ENCODE measurements around the gene UBL4A. TPM values are rescaled to one million over a fixed set of nuclear protein-coding genes. Genes with fewer than 3 reads are reported as not detected.

UBL4A gene
- total RNA-seq, 4 donors from 2014 or later = 14.7 to 36.3 (median 29.5) TPM

DNA sequence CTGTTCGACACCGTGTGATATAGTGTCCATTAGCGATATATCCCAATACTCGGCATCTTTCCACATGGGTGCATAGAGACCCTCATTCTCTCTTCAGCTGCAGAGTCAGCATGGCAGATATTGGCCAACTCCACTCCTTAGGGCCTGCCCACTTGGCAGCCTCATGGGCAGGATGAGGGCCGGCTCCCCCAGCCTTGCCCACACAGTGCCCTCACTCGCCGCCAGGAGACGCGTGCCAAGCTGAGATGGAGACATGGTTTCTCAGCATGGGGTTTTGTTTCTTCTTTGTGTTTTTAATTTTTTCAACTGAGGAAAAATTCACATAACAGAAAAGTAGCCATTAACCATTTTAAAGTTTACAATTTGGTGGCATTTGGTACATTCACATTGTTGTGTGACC lies 33.6 kb downstream of the UBL4A start:
- no peaks in the 10 kb centered on the region for H3K36me3 ChIP-seq
- H3K9me3 ChIP-seq = no peaks in the 10 kb centered on the region
- H3K4me1 ChIP-seq = no peaks in the 10 kb centered on the region
- H3K4me3 ChIP-seq = no peak overlapping the region
- intact Hi-C loops (cut with DNase I; ENCODE audit: low total_unique reads) = no loop called here
- no peak for DNase-seq
- no peak overlapping the region for H3K27ac ChIP-seq
- H3K27me3 ChIP-seq = no peaks in the 10 kb centered on the region
- no peak for TF ChIP-seq POLR2A (IDR thresholded peaks at IDR 0.05)
- no peak for TF ChIP-seq CTCF (IDR thresholded peaks at IDR 0.05)

DNA sequence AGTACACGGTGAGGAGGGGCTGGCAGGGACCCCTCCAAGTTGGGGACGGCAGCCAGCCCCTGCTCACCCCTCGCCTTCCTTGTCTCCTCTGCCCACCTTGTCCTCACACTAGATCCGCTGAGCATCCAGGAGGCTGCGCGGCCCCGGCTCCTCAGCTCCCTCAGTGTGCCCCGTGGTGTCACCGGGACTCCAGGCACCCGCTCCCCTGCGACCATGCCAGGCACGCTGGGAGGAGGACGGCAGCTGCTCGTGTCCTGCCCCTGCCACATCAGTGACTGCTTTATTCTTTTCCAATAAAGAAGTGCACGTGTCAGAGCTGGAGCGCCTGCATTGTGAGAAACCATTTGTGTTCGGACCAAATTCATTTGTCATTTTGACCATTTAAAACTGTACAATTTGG lies 36.1 kb downstream of the UBL4A start:
- Histone ChIP-seq H3K27ac (no peak overlapping the region), H3K4me1 (no peaks in the 10 kb centered on the region), H3K4me3 (no peak overlapping the region), H3K9me3 (no peaks in the 10 kb centered on the region), H3K36me3 (no peaks in the 10 kb centered on the region), H3K27me3 (no peaks in the 10 kb centered on the region)
- DNase-seq = no peak
- intact Hi-C loops (cut with DNase I; ENCODE audit: low total_unique reads) = no loop called here
- TF ChIP-seq POLR2A (IDR thresholded peaks at IDR 0.05) (no peak), CTCF (IDR thresholded peaks at IDR 0.05) (no peak)

DNA sequence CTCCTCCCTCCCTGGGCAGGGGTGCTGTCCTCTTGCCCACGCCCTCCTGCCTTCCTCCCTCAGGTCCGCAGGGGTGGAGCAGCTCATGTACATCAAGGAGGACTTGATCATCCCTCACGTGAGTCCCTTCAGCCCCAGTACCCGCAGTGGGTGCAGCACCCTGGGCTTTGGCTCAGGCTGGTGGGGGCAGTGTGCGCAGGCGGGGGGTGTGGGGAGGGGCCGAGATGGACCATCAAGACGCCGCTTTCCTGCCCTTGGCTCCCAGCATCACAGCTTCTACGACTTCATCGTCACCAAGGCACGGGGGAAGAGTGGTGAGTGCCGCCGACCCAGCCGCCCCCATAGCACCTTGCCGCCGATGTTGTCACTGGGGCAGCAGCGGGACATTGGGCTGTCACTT lies 36.8 kb downstream of the UBL4A start:
- Histone ChIP-seq H3K9me3 (no peaks in the 10 kb centered on the region), H3K27ac (no peak overlapping the region), H3K4me3 (no peak overlapping the region), H3K36me3 (no peaks in the 10 kb centered on the region), H3K4me1 (no peaks in the 10 kb centered on the region), H3K27me3 (no peaks in the 10 kb centered on the region)
- no peak for DNase-seq
- TF ChIP-seq CTCF (IDR thresholded peaks at IDR 0.05) (no peak), POLR2A (IDR thresholded peaks at IDR 0.05) (no peak)
- intact Hi-C loops (cut with DNase I; ENCODE audit: low total_unique reads) = no loop called here

DNA sequence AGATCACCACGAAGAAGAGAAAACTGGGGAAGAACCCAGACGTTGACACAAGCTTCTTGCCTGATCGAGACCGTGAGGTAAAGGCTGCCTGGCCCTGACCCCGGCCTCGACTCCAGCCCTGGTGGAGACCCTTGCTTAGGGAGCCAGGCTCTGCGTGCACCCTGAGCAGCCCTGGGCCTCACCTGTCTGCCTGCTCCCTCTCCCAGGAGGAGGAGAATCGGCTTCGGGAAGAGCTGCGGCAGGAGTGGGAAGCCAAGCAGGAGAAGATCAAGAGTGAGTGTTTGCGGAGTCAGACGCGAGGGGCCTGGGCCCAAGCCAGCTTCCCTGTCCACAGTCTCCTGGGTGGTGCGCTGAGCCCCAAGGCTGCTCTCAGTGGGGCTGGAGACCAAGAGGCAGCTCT lies 37.9 kb downstream of the UBL4A start:
- DNase-seq = no peak
- no peaks in the 10 kb centered on the region for H3K4me1 ChIP-seq
- no peak overlapping the region for H3K4me3 ChIP-seq
- H3K9me3 ChIP-seq = no peaks in the 10 kb centered on the region
- H3K27ac ChIP-seq = no peak overlapping the region
- intact Hi-C loops (cut with DNase I; ENCODE audit: low total_unique reads) = no loop called here
- TF ChIP-seq CTCF (IDR thresholded peaks at IDR 0.05) = no peak
- TF ChIP-seq POLR2A (IDR thresholded peaks at IDR 0.05) = no peak
- no peaks in the 10 kb centered on the region for H3K27me3 ChIP-seq
- no peaks in the 10 kb centered on the region for H3K36me3 ChIP-seq

DNA sequence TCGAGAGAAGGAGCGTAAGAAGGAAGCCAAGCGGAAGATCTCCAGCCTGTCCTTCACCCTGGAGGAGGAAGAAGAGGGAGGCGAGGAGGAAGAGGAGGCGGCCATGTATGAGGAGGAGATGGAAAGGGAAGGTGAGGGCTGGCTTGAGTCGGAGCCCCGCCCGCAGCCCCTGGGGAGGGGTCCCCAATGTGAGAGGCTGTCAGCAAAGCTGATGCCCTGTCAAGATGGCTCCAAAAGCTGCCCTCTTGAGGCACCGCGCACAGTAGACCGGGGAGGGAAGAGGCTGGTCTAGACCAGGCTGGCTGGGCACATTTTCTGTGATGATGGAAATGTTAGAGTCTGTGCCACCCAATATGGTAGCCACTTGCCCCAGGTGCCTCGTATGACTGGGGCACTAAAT lies 40.0 kb downstream of the UBL4A start:
- H3K27me3 ChIP-seq = no peaks in the 10 kb centered on the region
- intact Hi-C loops (cut with DNase I; ENCODE audit: low total_unique reads) = no loop called here

More for the DNA sequence above, 40.0 kb downstream of the UBL4A start:
- no peak overlapping the region for H3K27ac ChIP-seq
- H3K9me3 ChIP-seq = no peaks in the 10 kb centered on the region
- H3K4me1 ChIP-seq = no peaks in the 10 kb centered on the region
- no peak overlapping the region for H3K4me3 ChIP-seq
- no peaks in the 10 kb centered on the region for H3K36me3 ChIP-seq
- TF ChIP-seq POLR2A (IDR thresholded peaks at IDR 0.05) (no peak), CTCF (IDR thresholded peaks at IDR 0.05) (no peak)
- DNase-seq = no peak

Measured in uterus (tissue), 4 donors.